ENCODE measurements around the gene OR51B2. TPM values are rescaled to one million over a fixed set of nuclear protein-coding genes. Genes with fewer than 3 reads are reported as not detected.
"Not testable (repeated sequence)": the region's sequence is repeated elsewhere in the genome, so short reads cannot be mapped to it uniquely, and the experiment has no call there.

Gene OR51B2
- total RNA-seq (not detected), polyA plus RNA-seq (not detected), total RNA-seq (not detected)

DNA sequence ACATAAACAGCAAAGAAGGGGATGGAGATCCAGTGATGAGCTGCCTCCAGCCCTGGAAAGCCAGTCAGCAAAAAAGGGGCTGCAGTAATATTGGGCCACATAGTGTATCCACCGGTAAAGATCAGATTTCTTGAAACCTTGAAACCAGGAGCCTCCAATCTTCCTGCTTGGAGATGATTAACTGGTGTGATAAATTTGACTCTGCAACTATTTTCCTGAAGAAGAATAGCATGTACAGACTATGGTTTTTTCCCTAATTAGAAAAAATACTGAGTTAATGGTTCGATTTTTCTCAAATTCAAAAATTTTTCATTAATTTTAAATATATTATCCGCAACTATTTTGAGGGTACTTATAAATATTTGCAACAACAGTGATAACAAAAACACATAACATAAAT lies at the start of gene OR51B2:
Gene OR51B2, minus strand, starts transcription at position 101 of the 400 bp plus-strand sequence. Its CDS starts 0 bp downstream, at position 101.
- no peaks in the 10 kb centered on the region for H3K4me1 Mint-ChIP-seq
- H3K9me3 Mint-ChIP-seq = peaks cover 0 to 1% (median 0%) of the 10 kb centered on the region in 11 donors
- H3K4me3 ChIP-seq (ENCODE audit: low read length) = no peak within 1 kb of the TSS
- ChIA-PET CTCF (no interaction called here), POLR2A (no interaction called here)
- no peaks in the 10 kb centered on the region for H3K36me3 Mint-ChIP-seq
- H3K4me1 ChIP-seq (ENCODE audit: control insufficient read depth in 2 of 2, insufficient read depth in 2 of 2, low read length in 2 of 2) = no peaks in the 10 kb centered on the region
- no peaks in the 10 kb centered on the region for H3K9me3 ChIP-seq (ENCODE audit: control insufficient read depth in 2 of 3, low read length in 3 of 3)
- no peaks in the 10 kb centered on the region for H3K27me3 ChIP-seq (ENCODE audit: control insufficient read depth in 2 of 2, insufficient read depth in 2 of 2, low read length in 2 of 2)
- intact Hi-C loops (cut with micrococcal nuclease) = no loop called here
- H3K27ac Mint-ChIP-seq = no peak within 1 kb of the TSS
- H3K27me3 Mint-ChIP-seq = peaks cover 0 to 8% (median 4%) of the 10 kb centered on the region in 5 donors
- ATAC-seq (no peak), DNase-seq (no peak)
- H3K36me3 ChIP-seq (ENCODE audit: control insufficient read depth in 2 of 3, insufficient read depth in 3 of 3, low read length in 3 of 3) = no peaks in the 10 kb centered on the region
- H3K27ac ChIP-seq (ENCODE audit: low read depth, low read length) = no peak within 1 kb of the TSS
- H3K4me3 Mint-ChIP-seq = no peak within 1 kb of the TSS

DNA sequence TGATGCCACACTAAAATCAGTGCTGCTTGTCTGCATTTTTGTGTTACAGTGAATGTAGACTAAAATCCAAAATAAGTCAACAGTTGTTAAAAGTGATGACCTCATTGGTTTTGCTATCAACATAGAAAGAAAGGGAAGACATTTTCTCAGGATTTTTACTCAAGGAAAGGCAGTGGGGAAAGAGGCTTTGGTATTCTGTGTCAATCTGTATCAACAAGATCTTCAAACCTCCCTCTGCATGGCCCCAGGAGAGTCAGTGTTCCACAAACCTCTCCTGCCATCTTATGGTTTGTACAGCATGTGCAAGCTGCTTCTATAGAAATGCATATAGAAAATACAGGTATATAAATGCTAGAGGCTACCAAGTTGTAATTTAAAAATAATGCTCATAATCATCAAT lies 45.7 kb upstream of the OR51B2 start:
- ChIA-PET CTCF (no interaction called here), POLR2A (no interaction called here)
- H3K27me3 Mint-ChIP-seq = peaks cover 0 to 26% (median 20%) of the 10 kb centered on the region in 5 donors
- no peak overlapping the region for H3K4me3 ChIP-seq (ENCODE audit: low read length)
- H3K36me3 Mint-ChIP-seq = no peaks in the 10 kb centered on the region
- peaks cover 0 to 5% of the 10 kb centered on the region in 2 donors for H3K27me3 ChIP-seq (ENCODE audit: control insufficient read depth in 2 of 2, insufficient read depth in 2 of 2, low read length in 2 of 2)
- H3K27ac ChIP-seq (ENCODE audit: low read depth, low read length) = no peak overlapping the region
- ATAC-seq (no peak), DNase-seq (no peak)
- no peaks in the 10 kb centered on the region for H3K4me1 ChIP-seq (ENCODE audit: control insufficient read depth in 2 of 2, insufficient read depth in 2 of 2, low read length in 2 of 2)
- H3K27ac Mint-ChIP-seq = no peak overlapping the region
- H3K36me3 ChIP-seq (ENCODE audit: control insufficient read depth in 2 of 3, insufficient read depth in 3 of 3, low read length in 3 of 3) = no peaks in the 10 kb centered on the region
- no peak overlapping the region for H3K4me3 Mint-ChIP-seq
- no peaks in the 10 kb centered on the region for H3K4me1 Mint-ChIP-seq
- H3K9me3 ChIP-seq (ENCODE audit: control insufficient read depth in 2 of 3, low read length in 3 of 3) = no peaks in the 10 kb centered on the region
- intact Hi-C loops (cut with micrococcal nuclease) = no loop called here
- H3K9me3 Mint-ChIP-seq = peaks cover 0 to 8% (median 2%) of the 10 kb centered on the region in 11 donors

- Mint-ChIP-seq H3K4me1 (no peaks in the 10 kb centered on the region), H3K27ac (no peak overlapping the region), H3K9me3 (peaks cover 0 to 8% (median 2%) of the 10 kb centered on the region in 11 donors), H3K36me3 (no peaks in the 10 kb centered on the region), H3K27me3 (peaks cover 0 to 28% (median 15%) of the 10 kb centered on the region in 5 donors), H3K4me3 (no peak overlapping the region)
- ChIA-PET CTCF (no interaction called here), POLR2A (no interaction called here)
- H3K27me3 ChIP-seq (ENCODE audit: control insufficient read depth in 2 of 2, insufficient read depth in 2 of 2, low read length in 2 of 2) = peaks cover 0 to 5% of the 10 kb centered on the region in 2 donors
- H3K9me3 ChIP-seq (ENCODE audit: control insufficient read depth in 2 of 3, low read length in 3 of 3) = no peaks in the 10 kb centered on the region
- ATAC-seq = no peak
- no peak for DNase-seq
- H3K4me1 ChIP-seq (ENCODE audit: control insufficient read depth in 2 of 2, insufficient read depth in 2 of 2, low read length in 2 of 2) = no peaks in the 10 kb centered on the region
- intact Hi-C loops (cut with micrococcal nuclease) = no loop called here
- H3K27ac ChIP-seq (ENCODE audit: low read depth, low read length) = no peak overlapping the region
- no peaks in the 10 kb centered on the region for H3K36me3 ChIP-seq (ENCODE audit: control insufficient read depth in 2 of 3, insufficient read depth in 3 of 3, low read length in 3 of 3)
- H3K4me3 ChIP-seq (ENCODE audit: low read length) = no peak overlapping the region
Observed at GRCh38 chr11:5368502-5369043, 44.5 kb upstream of the OR51B2 start.

DNA sequence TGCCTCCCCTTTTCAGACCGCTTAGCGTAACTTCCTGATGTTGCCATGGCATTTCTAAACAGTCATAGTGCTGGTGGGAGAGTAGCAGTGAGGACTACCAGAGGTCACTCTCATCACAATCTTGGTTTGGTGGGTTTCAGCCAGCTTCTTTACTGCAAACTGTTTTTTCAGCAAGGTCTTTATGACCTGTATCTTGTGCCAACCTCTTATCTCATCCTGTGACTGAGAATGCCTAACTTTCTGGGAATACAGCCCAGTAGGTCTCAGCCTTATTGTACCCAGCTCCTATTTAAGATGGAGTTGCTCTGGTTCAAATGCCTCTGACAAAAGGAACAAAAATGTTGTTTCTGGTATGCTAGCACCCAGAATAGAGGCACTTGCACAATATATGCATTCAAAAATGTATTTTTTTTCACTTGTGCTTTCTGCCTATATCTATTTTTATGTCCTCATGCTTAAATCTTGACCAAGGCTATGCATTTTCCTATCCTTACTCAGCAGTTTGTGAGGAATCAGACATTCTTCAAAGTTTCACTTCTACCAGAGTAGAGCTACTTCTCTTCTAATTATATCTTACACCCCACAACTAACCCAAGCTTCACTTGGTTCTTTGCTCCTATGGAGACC lies 43.5 kb upstream of the OR51B2 start:
- H3K36me3 Mint-ChIP-seq = no peaks in the 10 kb centered on the region

DNA sequence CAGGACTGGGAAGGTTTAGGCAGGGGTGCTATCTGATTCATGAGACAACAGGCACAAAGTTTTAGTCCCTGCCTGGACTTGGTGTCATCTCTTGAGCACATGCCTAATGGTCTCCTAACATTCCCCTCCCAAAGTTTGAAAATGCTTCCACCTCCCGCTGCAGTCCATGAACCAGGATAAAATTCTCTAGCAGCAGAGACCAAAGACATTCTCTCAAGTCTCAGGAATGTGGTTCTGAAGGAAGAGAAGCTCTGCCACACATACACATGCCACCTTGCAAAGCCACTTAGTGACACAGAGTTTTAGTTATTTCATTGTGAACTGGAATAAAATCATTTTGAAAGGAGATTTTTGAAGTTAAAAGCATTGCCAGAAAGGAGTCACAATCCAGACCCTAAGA lies 42.8 kb upstream of the OR51B2 start:
- Histone ChIP-seq H3K9me3 (ENCODE audit: control insufficient read depth in 2 of 3, low read length in 3 of 3) (no peaks in the 10 kb centered on the region), H3K27me3 (ENCODE audit: control insufficient read depth in 2 of 2, insufficient read depth in 2 of 2, low read length in 2 of 2) (peaks cover 0 to 3% of the 10 kb centered on the region in 2 donors), H3K4me3 (ENCODE audit: low read length) (no peak overlapping the region), H3K4me1 (ENCODE audit: control insufficient read depth in 2 of 2, insufficient read depth in 2 of 2, low read length in 2 of 2) (no peaks in the 10 kb centered on the region), H3K36me3 (ENCODE audit: control insufficient read depth in 2 of 3, insufficient read depth in 3 of 3, low read length in 3 of 3) (no peaks in the 10 kb centered on the region), H3K27ac (ENCODE audit: low read depth, low read length) (no peak overlapping the region)
- no peak for DNase-seq
- no peak for ATAC-seq
- peaks cover 0 to 23% (median 11%) of the 10 kb centered on the region in 5 donors for H3K27me3 Mint-ChIP-seq
- peaks cover 0 to 7% (median 2%) of the 10 kb centered on the region in 11 donors for H3K9me3 Mint-ChIP-seq
- H3K4me1 Mint-ChIP-seq = no peaks in the 10 kb centered on the region
- no peaks in the 10 kb centered on the region for H3K36me3 Mint-ChIP-seq
- ChIA-PET CTCF (no interaction called here), POLR2A (no interaction called here)
- no peak overlapping the region for H3K4me3 Mint-ChIP-seq
- H3K27ac Mint-ChIP-seq = no peak overlapping the region
- intact Hi-C loops (cut with micrococcal nuclease) = no loop called here

More for the DNA sequence above, 43.5 kb upstream of the OR51B2 start:
- ATAC-seq (no peak), DNase-seq (no peak)
- Histone ChIP-seq H3K27me3 (ENCODE audit: control insufficient read depth in 2 of 2, insufficient read depth in 2 of 2, low read length in 2 of 2) (peaks cover 0 to 5% of the 10 kb centered on the region in 2 donors), H3K9me3 (ENCODE audit: control insufficient read depth in 2 of 3, low read length in 3 of 3) (no peaks in the 10 kb centered on the region), H3K4me3 (ENCODE audit: low read length) (no peak overlapping the region), H3K36me3 (ENCODE audit: control insufficient read depth in 2 of 3, insufficient read depth in 3 of 3, low read length in 3 of 3) (no peaks in the 10 kb centered on the region), H3K27ac (ENCODE audit: low read depth, low read length) (no peak overlapping the region), H3K4me1 (ENCODE audit: control insufficient read depth in 2 of 2, insufficient read depth in 2 of 2, low read length in 2 of 2) (no peaks in the 10 kb centered on the region)
- Mint-ChIP-seq H3K27me3 (peaks cover 0 to 24% (median 14%) of the 10 kb centered on the region in 5 donors), H3K27ac (no peak overlapping the region), H3K4me3 (no peak overlapping the region), H3K4me1 (no peaks in the 10 kb centered on the region), H3K9me3 (peaks cover 0 to 6% (median under 1%) of the 10 kb centered on the region in 11 donors)
- POLR2A ChIA-PET = no interaction called here
- intact Hi-C loops (cut with micrococcal nuclease) = no loop called here
- CTCF ChIA-PET = no interaction called here

DNA sequence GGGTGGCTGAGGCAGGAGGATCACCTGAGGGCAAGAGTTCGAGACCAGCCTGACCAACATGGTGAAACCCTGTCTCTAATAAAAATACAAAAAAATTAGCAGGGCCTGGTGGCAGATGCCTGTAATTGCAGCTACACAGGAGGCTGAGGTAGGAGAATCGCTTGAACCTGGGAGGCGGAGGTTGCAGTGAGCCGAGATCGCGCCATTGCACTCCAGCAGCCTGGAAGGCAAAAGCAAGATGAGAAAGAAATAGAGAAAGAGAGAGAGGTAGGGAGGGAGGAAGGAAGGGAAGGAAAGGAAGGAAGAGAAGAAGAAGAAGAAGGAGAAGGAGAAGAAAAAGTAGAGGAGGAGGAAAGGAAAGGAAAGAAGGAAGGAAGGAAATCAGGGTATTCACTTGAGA lies 42.3 kb upstream of the OR51B2 start:
- DNase-seq; H3K36me3 Mint-ChIP-seq; H3K27ac ChIP-seq (ENCODE audit: low read depth, low read length); H3K27ac Mint-ChIP-seq; H3K9me3 ChIP-seq (ENCODE audit: control insufficient read depth in 2 of 3, low read length in 3 of 3); CTCF ChIA-PET; H3K4me3 ChIP-seq (ENCODE audit: low read length); H3K9me3 Mint-ChIP-seq; H3K36me3 ChIP-seq (ENCODE audit: control insufficient read depth in 2 of 3, insufficient read depth in 3 of 3, low read length in 3 of 3); H3K4me1 ChIP-seq (ENCODE audit: control insufficient read depth in 2 of 2, insufficient read depth in 2 of 2, low read length in 2 of 2); H3K4me3 Mint-ChIP-seq; POLR2A ChIA-PET; H3K4me1 Mint-ChIP-seq; intact Hi-C loops (cut with micrococcal nuclease); H3K27me3 ChIP-seq (ENCODE audit: control insufficient read depth in 2 of 2, insufficient read depth in 2 of 2, low read length in 2 of 2); ATAC-seq: not testable (repeated sequence)
- H3K27me3 Mint-ChIP-seq = peaks cover 0 to 23% (median 8%) of the 10 kb centered on the region in 5 donors

- no peak for DNase-seq
- Histone ChIP-seq H3K4me3 (ENCODE audit: low read length) (no peak overlapping the region), H3K27me3 (ENCODE audit: control insufficient read depth in 2 of 2, insufficient read depth in 2 of 2, low read length in 2 of 2) (no peaks in the 10 kb centered on the region), H3K9me3 (ENCODE audit: control insufficient read depth in 2 of 3, low read length in 3 of 3) (no peaks in the 10 kb centered on the region), H3K4me1 (ENCODE audit: control insufficient read depth in 2 of 2, insufficient read depth in 2 of 2, low read length in 2 of 2) (no peaks in the 10 kb centered on the region), H3K27ac (ENCODE audit: low read depth, low read length) (no peak overlapping the region), H3K36me3 (ENCODE audit: control insufficient read depth in 2 of 3, insufficient read depth in 3 of 3, low read length in 3 of 3) (no peaks in the 10 kb centered on the region)
- H3K9me3 Mint-ChIP-seq = peaks cover 0 to 10% (median 3%) of the 10 kb centered on the region in 11 donors
- POLR2A ChIA-PET = no interaction called here
- H3K27ac Mint-ChIP-seq = no peak overlapping the region
- no peaks in the 10 kb centered on the region for H3K4me1 Mint-ChIP-seq
- H3K4me3 Mint-ChIP-seq = no peak overlapping the region
- no peak for ATAC-seq
- peaks cover 0 to 15% (median 8%) of the 10 kb centered on the region in 5 donors for H3K27me3 Mint-ChIP-seq
- CTCF ChIA-PET = interaction anchor here (0.7 kb wide), 1 partner anchor 151 kb away, joined by 3 read pairs; no protein-coding TSS in a partner anchor
- peaks cover 0 to under 1% (median 0%) of the 10 kb centered on the region in 5 donors for H3K36me3 Mint-ChIP-seq
- intact Hi-C loops (cut with micrococcal nuclease) = no loop called here
Observed at GRCh38 chr11:5364214-5364613, 40.1 kb upstream of the OR51B2 start.

All from naive thymus-derived CD4-positive, alpha-beta T cell (primary cell).